Stimulated activated CD4-positive, alpha-beta T cell treated with anti-CD3 and anti-CD28 coated beads, Interleukin-1b, Interleukin-23, amount 100 ng/mL, for 4 hours (primary cell): Measurements from ENCODE around the gene SLC25A11.

ENCODE experiments used
- DNase-seq, 2 donors: peaks; one replicate each; pipeline ENCODE4 v3.0.0-alpha.2; 2020; ENCODE audit warnings: low read depth in 2 of 2

The SLC25A11 gene

GRCh38 chr17:4895657-4896331, 44.1 kb downstream of the SLC25A11 start:
- DNase-seq: no peak

GRCh38 chr17:4895121-4895520, 44.7 kb downstream of the SLC25A11 start:
- DNase-seq: no peak

GRCh38 chr17:4893721-4894560, 45.9 kb downstream of the SLC25A11 start:
- DNase-seq: no peak

- DNase-seq: no peak
These were observed 46.6 kb downstream of the SLC25A11 start for GRCh38 chr17:4893272-4893671.

GRCh38 chr17:4892499-4893221, 47.2 kb downstream of the SLC25A11 start:
- DNase-seq: no peak

GRCh38 chr17:4891411-4892410, 48.1 kb downstream of the SLC25A11 start:
- DNase-seq: no peak

- DNase-seq: no peak
These were observed 52.3 kb downstream of the SLC25A11 start for GRCh38 chr17:4887581-4887980.
